Loucy (cell line): ENCODE measurements around the gene METRNL.

ENCODE experiments used
- EZH2phosphoT487 ChIP-seq: fragments of 200-600 bp; IDR thresholded peaks from 2 replicates; pipeline ENCODE4 v1.6.1; 2018; ENCODE audit warnings: antibody characterized with exemption, mild to moderate bottlenecking, moderate library complexity, borderline replicate concordance
- TF ChIP-seq, protein P1 (sequence below): fragments of 200-600 bp; sonication (generic); conservative IDR thresholded peaks from 2 replicates; pipeline ENCODE4 v1.5.1; 2014; ENCODE audit warnings: mild to moderate bottlenecking, antibody characterized with exemption, low read length

DNA sequence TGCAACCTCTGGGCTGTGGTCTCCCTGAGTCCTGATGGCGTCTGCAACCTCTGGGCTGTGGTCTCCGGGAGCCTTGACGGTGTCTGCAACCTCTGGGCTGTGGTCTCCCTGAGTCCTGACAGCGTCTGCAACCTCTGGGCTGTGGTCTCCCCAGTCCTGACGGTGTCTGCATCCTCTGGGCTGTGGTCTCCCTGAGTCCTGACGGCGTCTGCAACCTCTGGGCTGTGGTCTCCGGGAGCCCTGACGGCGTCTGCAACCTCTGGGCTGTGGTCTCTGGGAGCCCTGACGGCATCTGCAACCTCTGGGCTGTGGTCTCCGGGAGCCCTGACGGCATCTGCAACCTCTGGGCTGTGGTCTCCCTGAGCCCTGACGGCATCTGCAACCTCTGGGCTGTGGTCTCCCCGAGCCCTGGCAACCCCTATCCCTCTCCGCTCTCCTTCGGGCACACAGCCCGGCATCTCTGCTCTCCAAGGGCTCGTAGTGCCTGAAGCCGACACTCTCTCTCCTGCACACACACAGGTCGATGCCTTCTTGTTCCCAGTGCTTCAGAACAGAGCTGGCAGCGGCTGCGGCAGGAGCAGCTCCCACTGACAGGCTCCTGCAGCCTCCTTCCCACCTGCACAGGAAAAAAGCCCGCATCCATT lies 45.6 kb downstream of the METRNL start:
- TF ChIP-seq, protein P1, sequence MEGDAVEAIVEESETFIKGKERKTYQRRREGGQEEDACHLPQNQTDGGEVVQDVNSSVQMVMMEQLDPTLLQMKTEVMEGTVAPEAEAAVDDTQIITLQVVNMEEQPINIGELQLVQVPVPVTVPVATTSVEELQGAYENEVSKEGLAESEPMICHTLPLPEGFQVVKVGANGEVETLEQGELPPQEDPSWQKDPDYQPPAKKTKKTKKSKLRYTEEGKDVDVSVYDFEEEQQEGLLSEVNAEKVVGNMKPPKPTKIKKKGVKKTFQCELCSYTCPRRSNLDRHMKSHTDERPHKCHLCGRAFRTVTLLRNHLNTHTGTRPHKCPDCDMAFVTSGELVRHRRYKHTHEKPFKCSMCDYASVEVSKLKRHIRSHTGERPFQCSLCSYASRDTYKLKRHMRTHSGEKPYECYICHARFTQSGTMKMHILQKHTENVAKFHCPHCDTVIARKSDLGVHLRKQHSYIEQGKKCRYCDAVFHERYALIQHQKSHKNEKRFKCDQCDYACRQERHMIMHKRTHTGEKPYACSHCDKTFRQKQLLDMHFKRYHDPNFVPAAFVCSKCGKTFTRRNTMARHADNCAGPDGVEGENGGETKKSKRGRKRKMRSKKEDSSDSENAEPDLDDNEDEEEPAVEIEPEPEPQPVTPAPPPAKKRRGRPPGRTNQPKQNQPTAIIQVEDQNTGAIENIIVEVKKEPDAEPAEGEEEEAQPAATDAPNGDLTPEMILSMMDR = no peak
- TF ChIP-seq EZH2phosphoT487 = no peak
